HEK293 (cell line): ENCODE results near the gene FAAP100.
A peak's percentile ranks its signal among the peaks of the same experiment; 100 is the strongest.

Source experiments
- CTCF ChIA-PET: fragments of 350-600 bp; formaldehyde crosslinking; extraction: SDS; loops from one replicate; lab custom pipeline; 2021; ENCODE audit warnings: antibody characterized with exemption; lab: Yijun Ruan, JAX
- POLR2A ChIA-PET: fragments of 300-600 bp; formaldehyde crosslinking; extraction: SDS; loops from one replicate; lab custom pipeline; 2020; ENCODE audit warnings: antibody characterized with exemption, inconsistent platforms; lab: Yijun Ruan, JAX
- H3K27ac ChIP-seq: fragments of 200-500 bp; sonication (Bioruptor generic); 2 replicates; pipeline ENCODE4 v1.5.1; 2014; ENCODE audit warnings: low read depth, low read length, control low read depth, inconsistent platforms; ENCODE audit errors: extremely low read depth
- H3K36me3 ChIP-seq, 2 experiments: fragments of 200-500 bp in 1 of 2; sonication (Bioruptor generic) in 1 of 2; 1 replicate in 1 of 2; 2 replicates in 1 of 2; pipeline ENCODE4 v1.5.1; 2014 to 2017; ENCODE audit warnings: inconsistent platforms in 2 of 2, low read length in 2 of 2; ENCODE audit not compliant: control insufficient read depth in 2 of 2, insufficient read depth in 1 of 2
- H3K4me1 ChIP-seq: fragments of 200-500 bp; sonication (Bioruptor generic); 2 replicates; pipeline ENCODE4 v1.5.1; 2014; ENCODE audit warnings: mild to moderate bottlenecking, low read length, inconsistent platforms; ENCODE audit not compliant: control insufficient read depth, insufficient read depth
- H3K4me3 ChIP-seq: 2 replicates; pipeline ENCODE4 v1.5.1; 2011; ENCODE audit warnings: low read depth, mild to moderate bottlenecking, control low read depth, low read length, moderate library complexity
- H3K9me3 ChIP-seq: fragments of 200-500 bp; sonication (Bioruptor generic); 2 replicates; pipeline ENCODE4 v1.5.1; 2014; ENCODE audit warnings: low read depth, low read length, inconsistent platforms; ENCODE audit not compliant: control insufficient read depth, insufficient read depth
- GFI1B ChIP-seq: fragments of 450-650 bp; formaldehyde crosslinking; IDR thresholded peaks from 2 replicates; pipeline ENCODE4 v1.5.1; 2016; ENCODE audit warnings: missing biosample characterization, missing genetic modification characterization
- ZFP3 ChIP-seq: fragments of 450-650 bp; formaldehyde crosslinking; IDR thresholded peaks from 2 replicates; pipeline ENCODE4 v1.5.1; 2016; ENCODE audit warnings: low read depth, missing biosample characterization, missing genetic modification characterization
- ZNF133 ChIP-seq: fragments of 450-650 bp; formaldehyde crosslinking; IDR thresholded peaks from 2 replicates; pipeline ENCODE4 v1.5.1; 2016; ENCODE audit warnings: missing biosample characterization, missing genetic modification characterization
- ZNF140 ChIP-seq: fragments of 450-650 bp; formaldehyde crosslinking; IDR thresholded peaks from 2 replicates; pipeline ENCODE4 v1.5.1; 2016; ENCODE audit warnings: missing biosample characterization, missing genetic modification characterization
- ZNF24 ChIP-seq: fragments of 450-650 bp; formaldehyde crosslinking; IDR thresholded peaks from 2 replicates; pipeline ENCODE4 v1.5.1; 2016; ENCODE audit warnings: missing biosample characterization, missing genetic modification characterization
- ZNF26 ChIP-seq: fragments of 450-650 bp; formaldehyde crosslinking; IDR thresholded peaks from 2 replicates; pipeline ENCODE4 v1.5.1; 2016; ENCODE audit warnings: missing biosample characterization, missing genetic modification characterization
- ZNF311 ChIP-seq: fragments of 450-650 bp; formaldehyde crosslinking; IDR thresholded peaks from 2 replicates; pipeline ENCODE4 v1.5.1; 2017; ENCODE audit warnings: missing biosample characterization, missing genetic modification characterization, borderline replicate concordance
- ZNF341 ChIP-seq: fragments of 450-650 bp; formaldehyde crosslinking; IDR thresholded peaks from 2 replicates; pipeline ENCODE4; 2016; ENCODE audit warnings: low read depth, missing biosample characterization, missing genetic modification characterization
- ZNF416 ChIP-seq: fragments of 450-650 bp; formaldehyde crosslinking; IDR thresholded peaks from 2 replicates; pipeline ENCODE4 v1.5.1; 2016; ENCODE audit warnings: missing biosample characterization, missing genetic modification characterization
- ZNF423 ChIP-seq: fragments of 450-650 bp; formaldehyde crosslinking; IDR thresholded peaks from 2 replicates; pipeline ENCODE4 v1.5.1; 2016; ENCODE audit warnings: missing biosample characterization, missing genetic modification characterization
- ZNF48 ChIP-seq: fragments of 450-650 bp; formaldehyde crosslinking; IDR thresholded peaks from 2 replicates; pipeline ENCODE4 v1.5.1; 2016; ENCODE audit warnings: missing biosample characterization, missing genetic modification characterization
- ZNF488 ChIP-seq: fragments of 450-650 bp; formaldehyde crosslinking; IDR thresholded peaks from 2 replicates; pipeline ENCODE4 v1.5.1; 2016; ENCODE audit warnings: missing biosample characterization, missing genetic modification characterization
- ZNF501 ChIP-seq: fragments of 450-650 bp; formaldehyde crosslinking; IDR thresholded peaks from 2 replicates; pipeline ENCODE4 v1.5.1; 2016; ENCODE audit warnings: missing biosample characterization, missing genetic modification characterization
- ZNF548 ChIP-seq: fragments of 450-650 bp; formaldehyde crosslinking; IDR thresholded peaks from 2 replicates; pipeline ENCODE4 v1.5.1; 2016; ENCODE audit warnings: missing biosample characterization, missing genetic modification characterization
- ZNF610 ChIP-seq: fragments of 450-650 bp; formaldehyde crosslinking; IDR thresholded peaks from 2 replicates; pipeline ENCODE4 v1.5.1; 2016; ENCODE audit warnings: missing biosample characterization, missing genetic modification characterization, borderline replicate concordance
- ZNF624 ChIP-seq: fragments of 450-650 bp; formaldehyde crosslinking; IDR thresholded peaks from 2 replicates; pipeline ENCODE4 v1.5.1; 2017; ENCODE audit warnings: missing biosample characterization, missing genetic modification characterization
- ZNF776 ChIP-seq: fragments of 450-650 bp; formaldehyde crosslinking; IDR thresholded peaks from 2 replicates; pipeline ENCODE4 v1.5.0; 2017; ENCODE audit warnings: missing biosample characterization, missing genetic modification characterization, borderline replicate concordance
- ZNF830 ChIP-seq: fragments of 450-650 bp; IDR thresholded peaks from 2 replicates; pipeline ENCODE4 v1.5.0; 2018; ENCODE audit warnings: missing biosample characterization, missing genetic modification characterization, low read depth, mild to moderate bottlenecking, moderate library complexity
- ZSCAN5A ChIP-seq: fragments of 450-650 bp; formaldehyde crosslinking; IDR thresholded peaks from 2 replicates; pipeline ENCODE4 v1.5.1; 2016; ENCODE audit warnings: missing biosample characterization, missing genetic modification characterization
- ZXDB ChIP-seq: fragments of 450-650 bp; formaldehyde crosslinking; IDR thresholded peaks from 2 replicates; pipeline ENCODE4 v1.5.1; 2016; ENCODE audit warnings: missing biosample characterization, missing genetic modification characterization

Gene FAAP100

GRCh38 chr17:81511804-81512561, 40.2 kb downstream of the FAAP100 start (continued):
- TF ChIP-seq ZNF423 (tag by site-specific recombination) (peak; percentile 47; the same call in 1 of the 2 replicates), ZNF830 (tag by site-specific recombination) (no peak), ZNF624 (tag by site-specific recombination) (no peak), ZNF48 (tag by site-specific recombination) (no peak), ZNF610 (no peak), ZSCAN5A (no peak), GFI1B (tag by site-specific recombination) (no peak), ZNF311 (tag by site-specific recombination) (no peak), ZFP3 (peak; percentile 80), ZNF488 (tag by site-specific recombination) (no peak), ZNF140 (no peak), ZNF133 (tag by site-specific recombination) (no peak), ZNF548 (tag by site-specific recombination) (no peak), ZNF26 (tag by site-specific recombination) (no peak), ZXDB (tag by site-specific recombination) (no peak), ZNF501 (tag by site-specific recombination) (peak; percentile 72), ZNF776 (tag by site-specific recombination) (0 out of 2 replicates have a peak, but pooled peaks have one; percentile 24)

GRCh38 chr17:81511554-81511803, 40.7 kb downstream of the FAAP100 start:
- Histone ChIP-seq H3K9me3 (no peaks in the 10 kb centered on the region), H3K27ac (peak overlapping the region; percentile 100), H3K4me1 (peaks cover 14% of the 10 kb centered on the region), H3K4me3 (peak overlapping the region; percentile 92), H3K36me3 (peaks cover 18 to 40% of the 10 kb centered on the region in 2 experiments)
- ChIA-PET POLR2A (interaction anchor here (0.7 to 9.9 kb wide), 18 partner anchors 9 to 289 kb away, joined by 3 to 85 read pairs (median 4); partner anchors contain the start of genes ARL16, BAHCC1, CEP131 and FAAP100), CTCF (interaction anchor here (0.6 to 1.2 kb wide), 3 partner anchors 53 to 449 kb away, joined by 3 read pairs; no protein-coding TSS in a partner anchor)
- 0 out of 2 replicates have a peak, but pooled peaks have one; percentile 5 for TF ChIP-seq ZNF416 (tag by site-specific recombination)
- TF ChIP-seq ZNF24 = no peak
- peak; percentile 58 for TF ChIP-seq ZNF341
